H9 (cell line): ENCODE results near the gene TMEM236. TPM values are rescaled to one million over a fixed set of nuclear protein-coding genes. Genes with fewer than 3 reads are reported as not detected.

ENCODE experiments used
- DNase-seq: peaks from one replicate; pipeline ENCODE4 v3.0.0-alpha.2; 2017
- H2AFZ ChIP-seq: one replicate; pipeline ENCODE4 v1.6.1; 2013; ENCODE audit warnings: mild to moderate bottlenecking, low read length, control low read depth, moderate library complexity
- H2AK5ac ChIP-seq: 2 replicates; pipeline ENCODE4 v1.6.1; 2013; ENCODE audit warnings: low read length, control low read depth, mixed read lengths; ENCODE audit not compliant: insufficient read length
- H2BK120ac ChIP-seq: one replicate; pipeline ENCODE4 v1.6.1; 2013; ENCODE audit warnings: low read depth, mild to moderate bottlenecking, low read length, control low read depth, inconsistent platforms; ENCODE audit not compliant: poor library complexity, severe bottlenecking
- H2BK12ac ChIP-seq: 2 replicates; pipeline ENCODE4 v1.6.1; 2013; ENCODE audit warnings: low read length, control low read depth, mixed read lengths, low read depth; ENCODE audit not compliant: insufficient read length
- H2BK15ac ChIP-seq: 2 replicates; pipeline ENCODE4 v1.6.1; 2013; ENCODE audit warnings: low read depth, low read length, control low read depth
- H2BK20ac ChIP-seq: one replicate; pipeline ENCODE4 v1.6.1; 2013; ENCODE audit warnings: low read depth, mild to moderate bottlenecking, low read length, control low read depth, inconsistent platforms; ENCODE audit not compliant: poor library complexity, severe bottlenecking
- H2BK5ac ChIP-seq: 2 replicates; pipeline ENCODE4 v1.6.1; 2013; ENCODE audit warnings: low read length, control low read depth, mixed read lengths; ENCODE audit not compliant: insufficient read length
- H3K14ac ChIP-seq: 2 replicates; pipeline ENCODE4 v1.6.1; 2013; ENCODE audit warnings: low read length, control low read depth; ENCODE audit not compliant: insufficient read depth
- H3K18ac ChIP-seq: 2 replicates; pipeline ENCODE4 v1.6.1; 2013; ENCODE audit warnings: low read depth, mild to moderate bottlenecking, mixed read lengths, low read length, control low read depth; ENCODE audit not compliant: insufficient read length
- H3K23ac ChIP-seq: 2 replicates; pipeline ENCODE4 v1.6.1; 2013; ENCODE audit warnings: low read length, control low read depth, mixed read lengths, low read depth; ENCODE audit not compliant: insufficient read length
- H3K23me2 ChIP-seq: 2 replicates; pipeline ENCODE4 v1.6.1; 2013; ENCODE audit warnings: low read depth, mild to moderate bottlenecking, mixed read lengths, low read length, control low read depth; ENCODE audit not compliant: insufficient read length, poor library complexity, severe bottlenecking
- H3K27ac ChIP-seq: 2 replicates; pipeline ENCODE4 v1.5.1; 2013; ENCODE audit warnings: low read length, control low read depth, mixed read lengths, low read depth; ENCODE audit not compliant: insufficient read length
- H3K27me3 ChIP-seq: 2 replicates; pipeline ENCODE4 v1.6.1; 2013; ENCODE audit warnings: low read length, control low read depth, inconsistent platforms; ENCODE audit not compliant: insufficient read depth
- H3K4ac ChIP-seq: 2 replicates; pipeline ENCODE4 v1.6.1; 2013; ENCODE audit warnings: low read depth, mild to moderate bottlenecking, control low read depth, inconsistent platforms, low read length, moderate library complexity
- H3K4me1 ChIP-seq: 2 replicates; pipeline ENCODE4 v1.6.1; 2013; ENCODE audit warnings: low read length, control low read depth, inconsistent platforms; ENCODE audit not compliant: insufficient read depth
- H3K4me2 ChIP-seq: 2 replicates; pipeline ENCODE4 v1.6.1; 2013; ENCODE audit warnings: low read length, control low read depth, mixed read lengths; ENCODE audit not compliant: insufficient read length, insufficient read depth
- H3K56ac ChIP-seq: 2 replicates; pipeline ENCODE4 v1.6.1; 2013; ENCODE audit warnings: low read depth, mild to moderate bottlenecking, mixed read lengths, low read length, control low read depth; ENCODE audit not compliant: insufficient read length
- H3K79me1 ChIP-seq: 2 replicates; pipeline ENCODE4 v1.6.1; 2013; ENCODE audit warnings: low read depth, mild to moderate bottlenecking, moderate library complexity, low read length, control low read depth, inconsistent platforms; ENCODE audit not compliant: insufficient read depth, poor library complexity, severe bottlenecking
- H3K79me2 ChIP-seq: 2 replicates; pipeline ENCODE4 v1.6.1; 2013; ENCODE audit warnings: low read length, control low read depth, inconsistent platforms; ENCODE audit not compliant: insufficient read depth
- H3K9ac ChIP-seq: 2 replicates; pipeline ENCODE4 v1.6.1; 2013; ENCODE audit warnings: low read length, control low read depth, mixed read lengths; ENCODE audit not compliant: insufficient read length; ENCODE audit errors: extremely low read depth
- H3K9me3 ChIP-seq: one replicate; pipeline ENCODE4 v1.6.1; 2013; ENCODE audit warnings: low read depth, low read length, inconsistent platforms; ENCODE audit not compliant: control insufficient read depth
- H3T11ph ChIP-seq: one replicate; pipeline ENCODE4 v1.6.1; 2013; ENCODE audit warnings: mild to moderate bottlenecking, low read length, control low read depth, inconsistent platforms
- H4K20me1 ChIP-seq: one replicate; pipeline ENCODE4 v1.6.1; 2013; ENCODE audit not compliant: control insufficient read depth, insufficient read length, insufficient read depth
- H4K5ac ChIP-seq: 2 replicates; pipeline ENCODE4 v1.6.1; 2013; ENCODE audit warnings: low read depth, mild to moderate bottlenecking, mixed read lengths, low read length, control low read depth; ENCODE audit not compliant: insufficient read length
- H4K8ac ChIP-seq: replicated peaks from 2 replicates; pipeline ENCODE4 v1.6.1; 2013; ENCODE audit warnings: low read length, control low read depth, mixed read lengths, low read depth; ENCODE audit not compliant: insufficient read length
- H4K91ac ChIP-seq: 2 replicates; pipeline ENCODE4 v1.6.1; 2013; ENCODE audit warnings: low read depth, mild to moderate bottlenecking, moderate library complexity, mixed read lengths, low read length, control low read depth; ENCODE audit not compliant: insufficient read length
- H3K27ac Mint-ChIP-seq, 3 experiments: 2 replicates in 2 of 3; 3 replicates in 1 of 3; pipeline ENCODE4 v1.8.0; 2020 to 2021; ENCODE audit warnings: mixed read lengths in 3 of 3, mild to moderate bottlenecking in 1 of 3, moderate library complexity in 1 of 3
- H3K27me3 Mint-ChIP-seq: 2 replicates; pipeline ENCODE4 v1.8.0; 2021; ENCODE audit warnings: low read depth, mild to moderate bottlenecking, moderate library complexity, mixed read lengths
- H3K36me3 Mint-ChIP-seq, 3 experiments: 2 replicates in 2 of 3; 3 replicates in 1 of 3; pipeline ENCODE4 v1.8.0; 2020 to 2021; ENCODE audit warnings: low read depth in 3 of 3, mixed read lengths in 3 of 3; ENCODE audit not compliant: insufficient read depth in 1 of 3
- H3K4me1 Mint-ChIP-seq, 2 experiments: 2 replicates each; pipeline ENCODE4 v1.8.0; 2020; ENCODE audit warnings: mixed read lengths in 2 of 2
- H3K4me3 Mint-ChIP-seq, 2 experiments: 2 replicates in 1 of 2; 3 replicates in 1 of 2; pipeline ENCODE4 v1.8.0; 2020 to 2021; ENCODE audit warnings: mild to moderate bottlenecking in 2 of 2, mixed read lengths in 2 of 2, moderate library complexity in 1 of 2
- H3K9me3 Mint-ChIP-seq, 2 experiments: 2 replicates in 1 of 2; 3 replicates in 1 of 2; pipeline ENCODE4 v1.8.0; 2020; ENCODE audit warnings: mild to moderate bottlenecking in 2 of 2, mixed read lengths in 2 of 2, moderate library complexity in 1 of 2
- CTCF ChIP-seq: fragments of 200-600 bp; sonication (generic); conservative IDR thresholded peaks from 3 replicates; pipeline ENCODE4 v1.8.0; 2021; ENCODE audit warnings: antibody characterized with exemption, mild to moderate bottlenecking
- WGBS: extraction: QIAGEN DNeasy Blood & Tissue Kit; methylation state at CpG from one replicate; pipeline ENCODE4 v1.1.7; 2013; ENCODE audit warnings: missing lambda C conversion rate, low lambda C conversion rate, mixed read lengths; ENCODE audit not compliant: insufficient read length; ENCODE audit errors: extremely low coverage; 5-methylcytosine and 5-hydroxymethylcytosine counted together
- total RNA-seq: library from RNA; stranded (reverse); gene quantifications from 2 replicates; pipeline ENCODE4 v1.2.1, GENCODE V29; 2021

The TMEM236 gene
- total RNA-seq, 1 experiment from 2014 or later, result not detected

GRCh38 chr10:17793823-17794644, 42.0 kb downstream of the TMEM236 start:
- Histone ChIP-seq H2AFZ (no peak overlapping the region), H3K14ac (no peak overlapping the region), H4K5ac (no peak overlapping the region), H2AK5ac (no peak overlapping the region), H4K20me1 (no peaks in the 10 kb centered on the region), H2BK15ac (no peak overlapping the region), H2BK12ac (no peak overlapping the region), H3K4me1 (no peaks in the 10 kb centered on the region), H3K27ac (no peak overlapping the region), H3K18ac (no peak overlapping the region), H3K4me2 (no peak overlapping the region), H3K79me1 (no peaks in the 10 kb centered on the region), H2BK5ac (no peak overlapping the region), H4K91ac (no peak overlapping the region), H3K79me2 (no peaks in the 10 kb centered on the region), H2BK120ac (no peak overlapping the region), H3K9ac (no peak overlapping the region), H3K4ac (no peak overlapping the region), H4K8ac (no peak overlapping the region), H2BK20ac (no peak overlapping the region), H3T11ph (no peak overlapping the region), H3K9me3 (no peaks in the 10 kb centered on the region), H3K23ac (no peak overlapping the region), H3K27me3 (no peaks in the 10 kb centered on the region), H3K23me2 (no peaks in the 10 kb centered on the region), H3K56ac (no peak overlapping the region)
- no peaks in the 10 kb centered on the region for H3K4me1 Mint-ChIP-seq
- H3K36me3 Mint-ChIP-seq, result peaks cover 0 to 10% (median 4%) of the 10 kb centered on the region in 3 experiments; a peak in 2 of 7 replicates
- no peak overlapping the region for H3K27ac Mint-ChIP-seq
- no peak for DNase-seq
- no peak overlapping the region for H3K4me3 Mint-ChIP-seq
- H3K27me3 Mint-ChIP-seq, result no peaks in the 10 kb centered on the region
- TF ChIP-seq CTCF, result no peak
- peaks cover 4 to 8% of the 10 kb centered on the region in 2 experiments; a peak in 3 of 5 replicates for H3K9me3 Mint-ChIP-seq
- WGBS, result no CpG with 5 or more reads among the region's 6 CpGs
